ENCODE data around the gene ITPR2.
"Not testable (repeated sequence)": the region's sequence is repeated elsewhere in the genome, so short reads cannot be mapped to it uniquely, and the experiment has no call there.

Gene ITPR2

GRCh38 chr12:26848156-26848825, 15.3 kb upstream of the ITPR2 start:
- DNase-seq = no peak

DNA sequence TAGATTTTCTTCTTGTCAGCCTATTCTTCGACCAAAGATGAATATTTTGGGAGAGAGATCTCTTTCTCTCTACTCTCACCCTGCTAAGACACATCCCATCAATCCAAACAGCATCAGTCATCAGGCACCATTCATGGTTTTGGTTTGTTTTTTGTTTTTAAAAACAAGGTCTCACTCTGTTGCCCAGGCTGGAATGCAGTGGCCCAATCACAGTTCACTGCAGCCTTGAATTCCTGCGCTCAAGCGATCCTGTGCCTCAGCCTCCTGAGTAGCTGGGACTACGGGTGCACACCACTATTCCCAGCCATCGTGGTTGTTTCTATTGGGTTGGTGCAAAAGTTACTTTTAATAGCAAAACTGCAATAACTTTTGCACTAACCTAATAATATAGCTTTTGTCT, 14.4 kb upstream of the ITPR2 start:
- no peak for DNase-seq

GRCh38 chr12:26846416-26846815, 13.4 kb upstream of the ITPR2 start:
- DNase-seq = no peak

GRCh38 chr12:26845984-26846383, 13.0 kb upstream of the ITPR2 start:
- no peak for DNase-seq

DNA sequence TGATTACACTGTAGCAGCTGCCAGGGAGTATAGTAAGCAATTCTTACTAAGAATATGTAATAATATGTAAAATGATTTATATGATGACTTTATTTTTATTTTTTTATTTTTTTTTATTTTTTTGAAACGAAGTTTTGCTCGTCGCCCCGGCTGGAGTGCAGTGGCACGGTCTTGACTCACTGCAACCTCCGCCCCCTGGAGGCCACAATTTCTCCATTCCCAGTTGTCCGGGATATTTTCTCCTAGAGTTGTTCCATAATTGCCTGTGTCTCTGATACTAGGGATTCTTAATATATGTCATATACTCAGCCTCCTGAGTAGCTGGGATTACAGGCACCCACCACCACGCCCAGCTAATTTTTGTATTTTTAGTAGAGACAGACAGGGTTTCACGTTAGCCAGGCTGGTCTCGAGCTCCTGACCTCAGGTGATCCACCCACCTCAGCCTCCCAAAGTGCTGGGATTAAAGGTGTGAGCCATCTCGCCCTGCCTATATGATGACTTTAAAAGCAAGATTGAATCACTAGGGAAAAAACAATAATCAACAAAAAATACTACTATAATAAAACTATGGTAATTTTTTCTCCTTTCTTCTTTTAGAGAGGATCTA, 12.2 kb upstream of the ITPR2 start:
- DNase-seq = peak in 1 of 2 experiments; percentile 49

GRCh38 chr12:26843311-26843710, 10.3 kb upstream of the ITPR2 start:
- DNase-seq = no peak

DNA sequence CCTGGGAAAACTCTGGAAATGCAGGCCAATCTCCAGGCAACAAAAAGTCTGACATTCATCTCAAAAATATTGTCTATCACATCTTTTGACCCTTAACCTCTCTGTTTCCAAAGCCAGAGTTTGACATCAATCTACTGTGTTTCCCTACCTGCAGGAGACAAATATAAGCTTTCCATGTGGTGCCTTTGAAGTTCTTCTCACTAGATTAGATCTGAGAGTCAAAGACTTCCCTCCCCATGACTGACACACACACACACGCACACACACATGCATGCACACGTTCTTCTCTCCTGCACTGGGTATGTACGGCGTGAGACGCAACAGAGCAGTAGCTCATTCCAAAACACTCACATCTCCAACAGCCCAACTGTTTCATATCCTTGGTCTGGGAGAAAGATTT, 8.1 kb upstream of the ITPR2 start:
- DNase-seq = no peak

DNA sequence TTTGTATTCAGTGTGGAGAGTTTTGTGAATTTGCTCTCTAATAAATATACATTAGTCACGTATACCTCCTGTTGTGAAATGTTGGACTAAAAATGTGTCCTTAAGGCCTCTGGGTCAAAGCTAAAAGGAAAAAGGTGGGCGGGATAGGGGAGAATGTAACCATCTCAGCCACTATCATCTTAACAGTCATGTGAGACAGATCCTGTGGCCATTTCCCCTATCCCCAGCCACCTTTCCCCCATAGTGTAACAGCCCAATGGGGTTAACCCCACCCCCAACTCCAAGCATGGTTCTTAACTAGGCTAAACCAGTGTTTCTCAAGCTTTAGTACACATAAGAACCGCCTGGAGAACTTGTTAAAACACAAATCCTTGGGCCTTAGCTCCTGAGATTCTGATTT, 6.5 kb upstream of the ITPR2 start:
- no peak for DNase-seq

DNA sequence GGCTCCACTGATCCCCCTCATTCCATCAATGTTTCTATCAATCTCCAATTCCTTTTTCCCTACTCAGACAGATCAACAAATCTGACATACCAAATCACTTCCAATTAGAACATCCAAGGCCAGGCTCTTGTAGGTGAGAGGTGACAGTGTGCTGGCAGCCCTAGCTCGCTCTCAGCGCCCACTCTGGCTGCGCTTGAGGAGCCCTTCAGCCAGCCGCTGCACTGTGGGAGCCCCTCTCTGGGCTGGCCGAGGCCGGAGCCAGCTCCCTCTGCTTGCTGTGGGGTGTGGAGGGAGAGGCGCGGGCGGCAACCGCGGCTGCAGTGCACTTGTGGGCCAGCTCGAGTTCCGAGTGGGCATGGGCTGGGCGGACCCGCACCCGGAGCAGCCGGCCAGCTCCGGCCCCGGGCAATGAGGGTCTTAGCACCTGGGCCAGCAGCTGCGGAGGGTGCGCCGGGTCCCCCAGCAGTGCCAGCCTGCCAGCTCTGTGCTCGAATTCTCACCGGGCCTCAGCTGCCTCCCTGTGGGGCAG, 6.0 kb upstream of the ITPR2 start:
- no peak for DNase-seq

- DNase-seq = no peak
Measured at GRCh38 chr12:26836201-26836600, 3.2 kb upstream of the ITPR2 start.

DNA sequence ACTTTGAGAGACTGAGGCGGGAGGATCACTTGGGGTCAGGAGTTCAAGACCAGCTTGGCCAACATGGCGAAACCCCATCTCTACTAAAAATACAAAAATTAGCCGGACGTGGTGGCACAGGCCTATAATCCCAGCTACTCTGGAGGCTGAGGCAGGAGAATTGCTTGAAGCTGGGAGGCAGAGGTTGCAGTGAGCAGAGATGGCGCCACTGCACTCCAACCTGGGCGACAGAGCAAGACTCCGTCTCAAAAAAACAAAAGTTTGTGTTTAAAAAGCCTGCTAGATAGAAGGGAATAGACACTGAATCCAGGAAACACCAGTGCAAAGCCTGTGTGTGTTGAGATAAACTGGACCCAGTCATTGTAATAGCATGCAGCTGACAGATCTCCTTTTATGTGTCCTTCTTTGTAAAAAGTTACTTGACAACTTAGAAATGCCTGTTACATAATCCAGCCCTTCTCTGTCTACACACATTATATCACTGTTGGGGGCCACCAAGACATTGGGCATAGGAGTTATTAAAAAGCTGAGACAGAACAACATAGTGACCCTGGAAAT, 1.6 kb upstream of the ITPR2 start:
- not testable (repeated sequence) for DNase-seq

- DNase-seq = peak in 1 of 2 experiments; percentile 59
Measured at GRCh38 chr12:26833743-26834490, 923 bp upstream of the ITPR2 start.

GRCh38 chr12:26831951-26832821, 808 bp downstream of the ITPR2 start:
- peak; percentile 46 to 63 for DNase-seq

- no peak for DNase-seq
Measured at GRCh38 chr12:26830783-26831551, 2.0 kb downstream of the ITPR2 start.

DNA sequence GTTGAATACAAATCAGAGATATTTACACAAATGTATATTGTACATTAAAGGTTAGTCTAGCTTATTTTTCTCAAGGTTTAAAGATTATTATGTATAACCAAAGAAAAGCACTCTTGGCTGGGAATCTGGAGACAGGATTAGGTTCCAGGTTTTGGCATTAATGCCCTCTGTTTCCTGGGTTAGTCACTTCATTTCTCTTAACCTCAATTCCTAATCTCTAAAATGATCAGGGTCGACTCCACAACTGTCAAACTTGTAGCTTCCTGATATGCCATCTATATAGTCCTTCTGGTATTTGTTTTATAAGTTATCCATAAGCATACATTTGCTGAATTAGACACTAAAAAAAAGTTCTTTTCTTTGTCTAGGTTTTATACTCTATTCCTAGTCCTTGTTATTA, 2.6 kb downstream of the ITPR2 start:
- no peak for DNase-seq

DNA sequence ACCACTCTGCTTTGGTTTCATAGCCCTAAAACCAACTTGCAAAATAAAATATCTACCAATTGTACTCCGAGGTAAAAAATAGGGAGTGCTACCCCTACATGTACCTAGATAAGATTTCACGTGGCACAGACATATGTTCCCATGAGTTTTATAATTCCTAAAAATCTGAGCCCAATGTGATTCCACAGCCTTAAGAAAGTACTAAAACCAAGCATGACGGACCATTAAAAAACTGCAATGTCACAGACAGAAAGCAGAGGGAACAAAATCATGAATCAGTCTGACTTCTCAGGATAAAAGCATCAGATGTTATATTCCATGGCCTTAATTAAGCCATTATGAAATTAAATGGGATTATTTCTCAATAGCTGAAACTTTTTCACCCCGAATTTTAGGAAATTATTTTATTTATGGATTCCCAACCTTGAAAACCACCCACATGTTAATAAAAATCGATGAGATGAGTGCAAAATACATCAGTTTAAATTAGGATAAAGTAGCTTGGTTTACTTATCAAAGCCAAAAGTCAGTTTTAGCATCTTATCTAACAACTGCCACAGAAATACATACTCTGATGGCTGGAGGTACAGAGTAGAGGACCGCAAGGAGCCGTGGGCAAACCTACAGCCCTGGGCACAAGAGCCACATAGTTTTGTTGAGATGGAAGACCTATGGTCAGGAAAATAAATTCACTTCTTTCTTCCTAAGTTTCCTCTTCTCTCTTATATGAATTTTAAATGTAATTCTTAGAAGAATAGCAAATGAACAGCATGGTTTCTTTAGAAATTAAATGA, 4.5 kb downstream of the ITPR2 start:
- peak in 1 of 2 experiments; percentile 66 for DNase-seq

DNA sequence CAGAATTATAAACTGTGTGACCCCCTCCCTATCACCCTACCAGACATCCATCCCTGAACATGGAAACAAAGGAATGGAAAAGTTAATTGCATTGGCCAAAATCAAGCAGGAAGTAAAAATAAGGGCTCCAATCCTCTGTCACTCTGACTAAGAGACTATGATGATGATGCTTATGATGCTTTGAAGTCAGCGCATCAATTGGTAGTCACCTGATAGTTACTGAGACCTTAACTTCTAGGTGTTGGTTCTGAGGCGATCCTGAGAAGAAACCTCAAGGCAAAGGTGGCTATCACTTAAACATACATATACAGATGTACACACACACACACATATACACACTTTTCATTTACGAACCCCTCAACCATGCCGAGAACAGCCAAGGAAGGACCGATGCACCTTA, 6.6 kb downstream of the ITPR2 start:
- no peak for DNase-seq

DNA sequence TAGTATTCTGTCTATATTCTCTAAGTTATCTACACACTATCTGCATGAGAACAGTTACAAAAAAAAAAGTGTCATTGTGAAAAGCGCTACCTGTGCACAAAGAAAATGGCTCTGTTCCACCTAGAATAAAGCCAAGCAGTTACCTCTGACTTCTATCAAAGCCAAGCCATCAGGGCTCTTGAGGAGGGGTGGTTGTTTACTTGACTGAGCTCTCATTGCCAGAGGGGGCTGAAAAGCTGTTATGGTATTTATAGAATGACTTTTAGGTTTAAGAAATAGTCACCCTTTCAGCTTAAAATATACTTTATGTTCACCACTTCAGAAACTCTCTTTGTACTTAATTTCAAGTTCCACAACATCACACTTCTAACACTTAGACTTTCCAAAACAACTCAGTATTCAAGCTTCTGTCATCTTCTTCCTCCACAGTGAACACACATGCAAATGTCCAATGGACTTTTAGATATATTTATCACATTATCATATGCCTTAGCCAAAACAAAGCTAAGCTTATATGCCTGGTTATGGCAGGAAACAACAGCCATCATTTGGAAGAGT, 7.5 kb downstream of the ITPR2 start:
- DNase-seq = no peak

DNA sequence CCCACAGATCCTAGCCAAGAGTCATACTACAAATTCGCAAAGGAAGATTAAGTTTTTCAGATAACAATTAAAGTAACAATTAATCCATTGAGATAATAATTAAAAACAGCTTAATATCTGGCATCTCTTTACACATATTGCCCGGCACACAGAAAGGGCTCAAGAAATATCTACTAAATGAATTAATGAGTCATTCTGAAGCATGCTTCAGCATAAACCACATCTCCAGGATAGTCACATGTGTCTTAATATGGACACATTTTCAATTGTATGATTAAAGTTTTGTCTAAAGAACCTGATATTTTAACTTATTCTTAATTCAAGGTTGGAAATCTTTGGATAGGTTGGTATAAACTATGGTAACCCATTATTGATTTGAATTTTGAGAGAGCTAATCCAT, 9.6 kb downstream of the ITPR2 start:
- DNase-seq = no peak

DNA sequence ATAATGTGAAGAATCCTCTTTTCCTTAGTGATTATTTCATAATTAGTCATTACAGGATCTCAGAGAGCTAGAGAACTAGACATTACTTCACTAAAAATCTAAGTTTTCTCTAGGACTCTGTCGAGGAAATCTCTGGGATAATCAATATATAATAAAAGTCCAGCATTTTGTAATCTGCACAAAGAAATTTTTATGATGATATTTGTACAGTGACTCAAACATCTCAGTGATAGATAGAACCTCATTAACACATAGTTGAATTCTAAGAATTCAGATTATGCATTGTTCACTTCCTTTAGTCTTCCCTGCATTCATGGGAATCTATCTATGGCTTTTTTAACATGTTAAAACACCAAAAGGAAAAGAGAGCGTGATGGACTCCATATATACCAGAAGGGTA, 11.0 kb downstream of the ITPR2 start:
- DNase-seq = no peak
